Parathyroid adenoma (tissue), 2 donors: ENCODE data around the gene GPC6.

Experiments used
- H2AFZ ChIP-seq: fragments of 300-600 bp; sonication (generic); one replicate; pipeline ENCODE4 v1.7.0; 2017; ENCODE audit warnings: antibody characterized with exemption, mild to moderate bottlenecking
- H3K27ac ChIP-seq: fragments of 300-600 bp; sonication (generic); one replicate; pipeline ENCODE4 v1.7.0; 2017
- H3K27me3 ChIP-seq: fragments of 300-600 bp; sonication (generic); one replicate; pipeline ENCODE4 v1.7.0; 2017; ENCODE audit warnings: low read length; ENCODE audit not compliant: control insufficient read depth, insufficient read depth
- H3K36me3 ChIP-seq: fragments of 300-600 bp; sonication (generic); one replicate; pipeline ENCODE4 v1.7.0; 2017; ENCODE audit warnings: low read length; ENCODE audit not compliant: control insufficient read depth, insufficient read depth
- H3K4me1 ChIP-seq: fragments of 300-600 bp; sonication (generic); one replicate; pipeline ENCODE4 v1.7.0; 2017; ENCODE audit warnings: control low read depth
- H3K4me2 ChIP-seq: fragments of 300-600 bp; sonication (generic); one replicate; pipeline ENCODE4 v1.7.0; 2017; ENCODE audit warnings: low read length
- H3K4me3 ChIP-seq: fragments of 300-600 bp; sonication (generic); one replicate; pipeline ENCODE4 v1.7.0; 2017; ENCODE audit warnings: low read depth, low read length
- H3K79me2 ChIP-seq: fragments of 300-600 bp; sonication (generic); one replicate; pipeline ENCODE4 v1.7.0; 2017; ENCODE audit warnings: control low read depth
- H3K9ac ChIP-seq: fragments of 300-600 bp; sonication (generic); one replicate; pipeline ENCODE4 v1.7.0; 2017; ENCODE audit warnings: mild to moderate bottlenecking
- H3K9me3 ChIP-seq: fragments of 300-600 bp; sonication (generic); one replicate; pipeline ENCODE4 v1.7.0; 2017; ENCODE audit warnings: low read length; ENCODE audit not compliant: control insufficient read depth
- CTCF ChIP-seq: fragments of 300-600 bp; sonication (generic); IDR thresholded peaks from one replicate; pipeline ENCODE4 v1.7.0; 2017; ENCODE audit warnings: antibody characterized with exemption, mild to moderate bottlenecking
- donor health status: primary hyperparathyroidism.

Gene GPC6

GRCh38 chr13:93875547-93875946, 648.9 kb downstream of the GPC6 start:
- Histone ChIP-seq H3K9me3 (no peaks in the 10 kb centered on the region), H3K36me3 (no peaks in the 10 kb centered on the region), H3K27ac (no peak overlapping the region), H3K79me2 (no peaks in the 10 kb centered on the region), H3K4me3 (no peak overlapping the region), H3K27me3 (no peaks in the 10 kb centered on the region), H3K4me1 (no peaks in the 10 kb centered on the region), H3K9ac (no peak overlapping the region), H2AFZ (no peak overlapping the region), H3K4me2 (no peak overlapping the region)
- no peak for TF ChIP-seq CTCF

GRCh38 chr13:93876236-93876635, 649.6 kb downstream of the GPC6 start:
- H3K27me3 ChIP-seq = no peaks in the 10 kb centered on the region
- TF ChIP-seq CTCF = no peak
- H3K4me1 ChIP-seq = no peaks in the 10 kb centered on the region
- no peak overlapping the region for H3K4me2 ChIP-seq
- H3K79me2 ChIP-seq = no peaks in the 10 kb centered on the region
- no peak overlapping the region for H3K27ac ChIP-seq
- no peak overlapping the region for H3K4me3 ChIP-seq
- H3K36me3 ChIP-seq = no peaks in the 10 kb centered on the region
- H2AFZ ChIP-seq = no peak overlapping the region
- H3K9ac ChIP-seq = no peak overlapping the region
- H3K9me3 ChIP-seq = no peaks in the 10 kb centered on the region

GRCh38 chr13:93878675-93879074, 652.1 kb downstream of the GPC6 start:
- Histone ChIP-seq H3K4me3 (no peak overlapping the region), H2AFZ (no peak overlapping the region), H3K4me1 (no peaks in the 10 kb centered on the region), H3K79me2 (no peaks in the 10 kb centered on the region), H3K27me3 (no peaks in the 10 kb centered on the region), H3K9ac (no peak overlapping the region), H3K9me3 (no peaks in the 10 kb centered on the region), H3K27ac (no peak overlapping the region), H3K4me2 (no peak overlapping the region), H3K36me3 (no peaks in the 10 kb centered on the region)
- no peak for TF ChIP-seq CTCF

- no peak overlapping the region for H2AFZ ChIP-seq
- no peak overlapping the region for H3K4me2 ChIP-seq
- H3K4me3 ChIP-seq = no peak overlapping the region
- no peaks in the 10 kb centered on the region for H3K79me2 ChIP-seq
- no peaks in the 10 kb centered on the region for H3K4me1 ChIP-seq
- no peak for TF ChIP-seq CTCF
- no peak overlapping the region for H3K27ac ChIP-seq
- no peaks in the 10 kb centered on the region for H3K36me3 ChIP-seq
- no peak overlapping the region for H3K9ac ChIP-seq
- H3K9me3 ChIP-seq = no peaks in the 10 kb centered on the region
- H3K27me3 ChIP-seq = no peaks in the 10 kb centered on the region
Measured at GRCh38 chr13:93881411-93881810, 654.8 kb downstream of the GPC6 start.

GRCh38 chr13:93882086-93882651, 655.6 kb downstream of the GPC6 start:
- Histone ChIP-seq H3K27ac (no peak overlapping the region), H2AFZ (no peak overlapping the region), H3K4me2 (no peak overlapping the region), H3K27me3 (no peaks in the 10 kb centered on the region), H3K4me3 (no peak overlapping the region), H3K79me2 (no peaks in the 10 kb centered on the region), H3K9me3 (no peaks in the 10 kb centered on the region), H3K4me1 (no peaks in the 10 kb centered on the region), H3K9ac (no peak overlapping the region), H3K36me3 (no peaks in the 10 kb centered on the region)
- no peak for TF ChIP-seq CTCF
